HTERT RPE-1 (cell line): ENCODE results near the gene EFTUD2.

Experiments
- in situ Hi-C: fragments of 300-500 bp; cut with MboI; formaldehyde crosslinking; loops from 4 replicates; pipeline ENCODE4 v1.14.3; 2020; ENCODE audit warnings: low sequenced_read_pairs

The EFTUD2 gene

DNA sequence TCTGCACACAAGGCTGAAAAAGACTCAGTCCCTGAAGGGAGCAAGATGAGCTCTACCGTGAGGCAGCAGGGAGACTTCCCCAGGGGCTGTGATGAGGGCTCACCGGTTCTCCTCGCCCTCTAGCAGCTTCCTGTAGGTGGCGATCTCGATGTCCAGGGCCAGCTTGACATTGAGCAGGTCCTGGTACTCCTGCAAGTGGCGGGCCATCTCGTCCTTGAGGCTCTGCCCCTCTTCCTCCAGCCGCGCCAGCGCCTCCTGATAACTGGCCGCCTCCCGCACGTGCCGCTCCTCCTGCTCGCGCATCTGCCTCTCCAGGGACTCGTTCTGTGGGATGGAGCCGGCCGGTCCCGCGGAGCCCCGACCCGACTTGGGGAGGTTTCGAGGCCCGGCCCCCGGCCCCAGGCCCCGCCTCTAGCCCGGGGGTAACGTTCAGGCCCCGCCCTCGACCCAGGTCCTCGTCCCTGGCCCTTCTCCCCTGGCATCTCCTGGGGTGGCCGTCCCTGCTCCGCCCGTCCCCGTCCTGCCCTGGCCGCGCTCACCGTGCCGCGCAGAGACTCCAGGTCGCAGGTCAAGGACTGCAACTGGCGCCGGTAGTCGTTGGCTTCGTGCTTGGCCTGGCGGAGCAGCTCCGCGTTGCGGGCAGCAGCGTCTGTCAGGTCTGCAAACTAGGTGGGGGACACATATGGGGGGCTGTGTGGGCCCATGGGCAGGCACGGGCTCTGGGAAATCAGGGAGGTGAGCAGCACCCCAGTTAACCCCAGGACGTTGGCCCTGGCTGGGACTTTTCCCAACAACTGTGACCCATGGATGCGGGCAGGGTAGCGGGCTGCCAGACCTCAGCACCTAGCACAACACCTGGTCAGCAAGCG is 12.1 kb upstream of the EFTUD2 start:
- in situ Hi-C loops = no loop called here

DNA sequence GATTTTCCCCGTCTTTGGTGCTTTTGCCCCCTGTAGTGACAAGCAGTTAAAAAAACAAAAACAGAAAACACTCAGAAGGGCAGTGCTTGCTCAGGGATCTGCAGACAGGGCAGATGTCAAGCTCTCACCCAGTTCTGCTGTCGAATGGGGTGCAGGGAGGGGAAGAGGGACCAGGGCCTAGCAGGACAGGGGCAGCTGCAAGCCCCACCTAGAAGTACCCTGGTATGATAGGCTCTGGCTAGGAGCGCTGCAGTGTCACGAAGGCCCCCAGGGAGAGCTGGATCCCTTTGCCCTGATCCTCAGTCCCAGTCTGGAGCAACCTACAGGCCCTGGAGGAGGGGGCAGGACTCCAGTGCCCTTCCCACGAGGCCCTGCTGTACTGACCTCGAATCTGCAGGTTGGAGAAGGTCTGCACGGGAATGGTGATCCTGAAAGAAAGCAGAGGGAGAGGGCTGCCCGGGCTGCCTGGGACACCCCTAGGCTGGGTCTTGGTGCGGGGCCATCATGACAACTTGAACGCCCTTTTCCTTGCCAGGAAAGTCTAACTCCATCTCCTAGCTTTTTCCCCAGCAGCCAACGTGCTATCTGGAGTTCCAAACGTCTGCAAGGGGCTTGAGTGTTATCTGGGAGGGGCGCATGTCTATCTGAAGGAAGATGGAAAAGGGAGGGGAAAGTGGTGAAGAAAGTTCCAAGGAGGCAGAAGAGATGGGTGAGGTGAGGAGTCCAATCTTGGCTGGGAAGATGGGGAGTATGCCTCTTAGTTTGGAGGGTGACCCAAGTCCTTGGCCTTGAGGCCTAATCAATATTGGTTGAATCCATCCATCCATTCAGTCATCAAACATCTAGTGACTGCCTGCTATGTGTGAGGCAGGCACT is 11.2 kb upstream of the EFTUD2 start:
- in situ Hi-C loops = no loop called here

DNA sequence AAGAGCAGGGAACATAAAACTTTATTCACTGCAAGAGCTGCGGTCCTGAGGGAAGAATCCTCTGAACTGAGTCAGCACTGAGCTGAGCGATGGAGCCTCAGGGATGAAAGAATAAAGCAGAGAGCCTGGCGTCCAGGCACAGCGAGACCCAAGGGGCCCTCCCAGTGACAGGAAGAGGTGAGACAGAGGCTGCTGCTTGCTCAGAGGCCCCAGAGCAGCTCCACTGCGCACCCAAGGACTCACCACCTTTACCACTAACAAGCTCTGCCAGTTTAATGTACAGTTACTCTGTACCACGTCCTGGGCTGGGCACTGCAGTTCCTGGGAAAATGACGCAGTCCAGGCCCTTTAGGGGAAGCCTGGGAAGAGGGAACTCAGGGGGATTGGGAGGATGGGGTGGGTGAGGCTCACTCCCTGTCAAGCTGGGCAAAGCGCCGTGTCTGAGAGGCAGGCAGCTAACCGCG is 10.5 kb upstream of the EFTUD2 start:
- in situ Hi-C loops = no loop called here

DNA sequence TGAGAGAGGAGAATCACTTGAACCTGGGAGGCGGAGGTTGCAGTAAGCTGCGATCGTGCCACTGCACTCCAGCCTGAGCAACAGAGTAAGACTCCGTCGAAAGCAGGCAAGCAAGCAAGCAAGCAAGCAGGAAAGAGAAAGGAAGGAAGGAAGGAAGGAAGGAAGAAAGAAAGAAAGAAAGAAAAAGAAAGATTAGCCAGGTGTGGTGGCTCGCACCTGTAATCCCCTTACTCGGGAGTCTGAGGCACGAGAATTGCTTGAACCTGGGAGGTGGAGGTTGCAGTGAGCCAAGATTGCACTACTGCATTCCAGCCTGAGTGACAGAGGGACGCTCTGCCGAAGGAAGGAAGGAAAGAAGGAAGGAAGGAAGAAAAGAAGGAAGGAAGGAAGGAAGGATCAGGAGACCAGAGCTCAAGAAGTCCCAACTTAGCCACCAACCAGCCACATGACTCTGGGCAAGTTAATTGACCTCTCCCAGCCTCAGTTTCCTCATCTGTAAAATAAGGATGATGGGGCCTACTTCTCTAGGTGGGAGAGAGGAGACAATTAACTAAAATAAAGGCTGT is 9.6 kb upstream of the EFTUD2 start:
- in situ Hi-C loops = no loop called here

DNA sequence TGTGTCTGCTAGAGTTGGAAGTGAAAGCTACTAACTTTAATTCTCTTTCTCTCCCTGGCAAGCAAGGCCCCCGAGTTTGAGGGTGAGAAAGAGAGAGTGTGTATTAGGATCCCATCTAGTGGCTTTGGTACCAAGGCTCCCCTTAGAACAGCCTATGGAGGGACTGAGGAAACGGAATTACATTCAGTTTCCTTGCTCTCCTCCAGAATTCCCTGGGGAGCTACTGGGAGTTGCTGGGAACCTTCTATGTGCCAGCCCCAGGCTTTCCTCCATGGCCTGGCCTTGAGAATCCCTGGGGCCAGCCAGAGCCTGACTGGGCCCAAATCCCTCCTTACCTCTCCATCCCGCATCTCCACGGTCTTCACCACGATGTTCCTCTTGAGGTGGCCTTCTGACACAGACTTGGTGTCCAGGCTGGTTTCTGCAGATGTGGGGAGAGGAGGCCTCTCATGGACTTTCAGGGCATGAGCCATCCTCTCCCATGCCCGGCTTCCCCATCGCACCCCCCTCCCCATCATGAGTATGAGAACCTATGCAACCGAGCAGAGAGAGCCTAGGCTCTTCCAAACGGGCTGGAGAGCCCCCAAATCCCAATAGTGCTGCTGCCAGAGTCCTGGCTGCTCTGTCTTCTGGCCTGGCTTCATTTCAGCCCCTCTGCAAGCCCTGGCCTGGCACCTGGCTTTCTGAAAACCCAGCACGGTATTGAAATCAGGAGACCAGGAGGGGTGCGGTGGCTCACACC is 8.7 kb upstream of the EFTUD2 start:
- in situ Hi-C loops = no loop called here

DNA sequence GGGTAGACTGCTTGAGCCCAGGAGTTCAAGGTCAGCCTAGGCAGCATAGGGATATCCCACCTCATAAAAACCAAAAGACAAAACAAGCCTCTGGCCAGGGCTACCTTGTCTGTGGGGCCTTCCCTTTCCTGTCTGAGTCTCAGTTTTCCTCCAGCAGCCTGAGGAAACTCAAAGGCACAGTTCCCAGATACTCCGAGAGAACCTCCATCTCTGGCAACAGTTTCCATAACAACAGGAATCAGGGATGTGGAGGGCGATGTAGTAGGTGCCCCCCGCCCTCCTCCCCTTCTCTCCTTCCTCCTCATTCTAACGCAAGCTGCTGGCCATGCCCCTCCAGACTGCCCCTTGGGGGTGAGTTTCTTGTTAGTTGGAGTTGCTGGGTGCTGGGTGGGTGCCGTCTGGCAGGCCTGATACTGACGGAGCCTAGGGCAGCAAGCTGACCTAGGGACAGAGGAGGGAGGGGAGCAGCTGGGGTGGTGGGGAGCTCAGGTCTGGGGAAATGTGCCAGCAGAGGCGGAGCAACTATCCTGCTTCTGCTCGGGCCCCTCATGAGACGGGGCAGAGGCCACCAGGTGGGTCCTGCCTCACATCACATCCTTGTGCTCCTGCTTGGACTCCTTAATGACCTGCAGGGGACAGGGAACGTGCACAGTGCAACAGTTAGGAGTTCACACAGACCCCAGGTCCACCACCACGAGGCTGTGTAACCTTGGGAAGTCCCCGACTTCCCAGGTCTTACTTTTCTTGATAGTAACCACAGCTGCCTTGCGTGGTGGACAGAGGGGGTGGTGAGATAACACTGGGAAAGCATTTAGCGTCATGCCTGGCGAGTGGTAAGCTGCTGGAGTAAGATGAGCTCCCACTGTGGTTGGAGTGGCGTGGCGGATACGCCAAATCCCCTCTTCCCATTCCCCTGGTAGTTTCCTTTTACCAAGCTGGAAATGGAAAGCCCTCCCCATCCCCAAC is 7.8 kb upstream of the EFTUD2 start:
- in situ Hi-C loops = no loop called here

DNA sequence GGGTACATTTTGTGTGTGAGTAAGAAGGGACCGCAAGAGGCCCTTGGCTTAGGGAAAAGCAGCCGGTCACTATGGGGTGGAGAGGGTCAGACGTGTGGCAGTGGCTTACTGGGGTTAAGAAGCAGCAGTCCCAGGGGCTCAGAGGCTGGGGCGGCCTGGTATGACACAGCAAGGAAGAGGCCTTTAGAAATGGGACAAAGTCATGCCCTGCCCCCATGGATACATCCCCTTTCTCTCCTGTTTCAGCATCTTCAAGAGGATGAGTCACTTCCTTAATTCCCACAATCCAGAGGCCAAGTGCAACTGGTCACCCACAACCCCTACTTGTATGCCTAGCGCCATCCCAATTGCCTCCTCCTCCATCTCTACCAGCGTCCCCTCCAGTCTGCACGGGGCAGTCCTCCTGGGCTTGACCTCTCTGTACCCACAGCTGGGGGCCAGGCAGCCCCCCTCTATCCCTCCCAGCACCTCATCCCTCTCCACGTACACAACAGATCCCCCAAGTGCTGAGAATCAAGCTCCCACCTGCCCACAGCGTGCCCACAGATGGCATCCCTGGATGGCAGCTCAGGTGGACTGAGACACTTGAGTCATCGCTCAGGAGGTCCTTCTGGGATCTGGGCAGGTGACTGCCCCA is 6.9 kb upstream of the EFTUD2 start:
- in situ Hi-C loops = no loop called here

DNA sequence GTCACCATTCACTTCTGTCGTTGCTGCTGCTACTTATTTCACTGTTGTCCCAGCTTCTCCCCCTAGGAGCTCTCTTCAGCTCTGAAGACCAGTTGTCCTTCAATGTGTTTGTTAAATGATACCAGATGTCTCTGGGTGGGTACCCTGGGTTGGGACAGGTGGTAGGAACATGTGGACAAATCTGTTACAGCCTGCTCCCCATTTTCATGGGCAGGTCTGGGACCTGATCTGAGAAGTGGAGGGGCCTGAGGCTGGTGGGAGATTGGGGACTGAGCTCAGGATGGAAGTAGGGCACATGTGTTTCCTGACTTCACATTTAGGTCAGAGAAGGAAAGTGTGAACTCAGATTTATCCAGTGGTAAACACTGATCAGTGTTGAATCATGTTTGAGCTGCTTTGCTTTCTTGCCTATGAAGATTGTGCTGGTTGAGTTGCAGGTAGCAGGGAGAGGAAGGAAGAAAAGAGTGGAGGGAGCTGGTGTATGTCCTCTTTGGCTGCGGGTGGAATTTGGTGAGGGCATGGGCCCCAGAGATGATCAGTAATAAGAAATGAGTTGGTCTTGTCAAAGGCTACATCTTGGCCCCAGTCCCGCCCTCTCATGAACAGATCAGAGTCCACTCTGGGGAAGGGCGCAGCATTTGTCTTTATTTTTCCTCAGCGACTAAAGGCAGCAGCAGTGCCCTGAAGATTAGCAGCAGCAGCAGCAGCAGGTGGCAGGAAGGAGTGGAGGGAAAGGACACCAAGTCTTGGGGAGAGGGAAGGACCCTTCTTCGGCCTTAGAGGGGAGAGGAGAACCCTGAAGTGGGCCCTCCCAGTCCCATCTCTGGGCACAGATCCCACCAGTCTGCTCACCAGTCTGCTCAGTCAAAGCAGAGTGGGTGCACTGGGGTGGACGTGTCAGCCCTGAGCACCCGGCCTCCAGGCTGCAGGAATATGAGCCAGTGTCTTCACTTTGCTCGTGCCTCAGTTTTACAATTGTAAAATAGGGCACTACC is 6.1 kb upstream of the EFTUD2 start:
- in situ Hi-C loops = no loop called here

DNA sequence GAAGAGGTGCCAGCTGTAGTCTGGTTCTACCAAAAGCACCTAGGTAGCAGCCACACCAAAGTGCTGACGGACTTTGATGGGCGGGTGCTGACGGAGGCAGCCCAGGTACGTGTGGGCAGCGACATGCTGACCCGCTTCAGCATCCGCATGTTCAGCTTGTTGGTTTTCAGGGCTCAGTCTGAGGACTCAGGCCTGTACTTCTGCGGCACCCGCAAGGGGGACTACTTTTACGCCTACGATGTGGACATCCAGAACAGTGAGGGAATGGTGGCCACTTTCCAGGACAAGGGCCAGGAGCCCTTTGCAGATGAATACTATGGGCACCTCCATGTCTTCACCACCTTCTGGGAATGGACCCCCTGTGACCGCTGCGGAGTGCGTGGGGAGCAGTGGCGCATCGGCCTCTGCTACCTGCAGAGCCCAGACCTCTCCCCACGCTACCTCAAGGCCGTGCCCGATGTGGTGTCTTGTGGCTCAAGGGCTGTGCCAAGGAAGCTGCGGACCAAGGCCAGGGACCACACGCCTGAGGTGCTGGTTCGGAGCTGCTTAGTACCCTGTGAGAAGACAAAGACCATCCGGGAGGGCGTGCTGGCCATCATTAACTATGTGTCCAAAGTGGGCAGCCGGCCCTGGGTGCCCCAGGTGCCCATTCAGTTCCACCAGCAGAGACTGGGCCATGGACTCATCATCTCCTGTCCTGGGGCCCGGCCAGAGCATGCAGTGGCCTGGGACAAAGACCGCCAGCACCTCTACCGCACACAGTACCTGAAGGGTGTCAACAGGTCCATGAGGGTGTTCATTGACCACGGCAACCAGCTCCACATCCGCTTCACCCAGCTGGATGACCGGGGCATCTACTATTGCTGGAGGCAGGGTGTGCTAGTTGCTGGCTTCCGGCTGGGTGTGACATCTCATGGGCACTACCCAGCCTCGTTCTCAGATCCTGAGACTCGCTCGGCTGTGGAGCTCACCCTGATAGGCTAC is 5.0 kb upstream of the EFTUD2 start:
- in situ Hi-C loops = no loop called here

DNA sequence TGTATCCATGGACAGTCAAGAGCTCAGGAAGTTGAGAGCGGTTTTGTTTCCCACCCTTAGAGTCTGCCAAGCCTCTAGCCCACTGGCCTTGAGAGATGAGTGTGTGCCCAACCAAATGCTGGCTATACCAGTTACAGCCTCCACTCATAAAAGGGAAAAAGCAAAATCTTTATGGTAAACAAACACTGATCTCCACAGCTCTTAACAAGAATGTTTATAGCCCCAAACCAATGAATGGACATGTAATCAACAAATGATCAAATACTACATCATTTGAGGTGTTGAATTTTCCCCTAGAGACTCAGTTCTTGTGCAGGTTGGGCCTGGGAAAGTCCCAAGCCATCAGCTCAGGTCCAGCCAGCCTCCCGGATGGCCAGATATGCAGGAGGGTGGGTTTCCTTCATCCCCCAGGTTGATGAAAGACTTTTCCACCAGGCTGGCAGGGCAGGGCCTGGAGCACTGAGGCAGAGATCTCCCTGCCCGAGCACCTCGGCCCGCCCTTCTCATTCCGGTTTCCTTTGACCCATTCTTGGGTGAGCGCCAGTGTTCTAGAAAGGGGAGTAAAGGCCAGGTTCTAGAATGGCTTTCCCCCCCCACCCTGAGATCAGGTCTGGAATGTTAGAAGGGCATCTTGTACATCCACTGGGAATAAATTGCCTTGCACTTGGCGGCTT is 3.9 kb upstream of the EFTUD2 start:
- in situ Hi-C loops = no loop called here

DNA sequence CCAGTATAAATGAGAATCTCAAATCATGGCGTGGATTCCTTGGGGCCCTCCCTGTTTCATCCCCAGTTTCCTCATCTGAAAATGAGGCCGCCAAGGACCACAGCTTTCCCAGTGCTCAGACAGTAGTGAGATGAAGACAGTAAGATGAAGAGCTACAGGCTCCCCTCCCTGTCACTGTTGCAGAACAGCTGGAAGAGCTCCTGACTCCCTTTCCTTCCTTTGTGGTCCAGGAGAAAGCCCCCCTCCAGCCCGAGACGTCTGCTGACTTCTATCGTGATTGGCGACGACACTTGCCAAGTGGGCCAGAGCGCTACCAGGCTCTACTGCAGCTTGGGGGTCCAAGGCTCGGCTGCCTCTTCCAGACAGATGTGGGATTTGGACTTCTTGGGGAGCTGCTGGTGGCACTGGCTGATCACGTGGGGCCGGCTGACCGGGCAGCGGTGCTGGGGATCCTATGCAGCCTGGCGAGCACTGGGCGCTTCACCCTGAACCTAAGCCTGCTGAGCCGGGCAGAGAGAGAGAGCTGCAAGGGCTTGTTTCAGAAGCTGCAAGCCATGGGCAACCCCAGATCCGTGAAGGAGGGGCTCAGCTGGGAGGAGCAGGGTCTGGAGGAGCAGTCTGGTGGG is 3.0 kb upstream of the EFTUD2 start:
- in situ Hi-C loops = no loop called here

DNA sequence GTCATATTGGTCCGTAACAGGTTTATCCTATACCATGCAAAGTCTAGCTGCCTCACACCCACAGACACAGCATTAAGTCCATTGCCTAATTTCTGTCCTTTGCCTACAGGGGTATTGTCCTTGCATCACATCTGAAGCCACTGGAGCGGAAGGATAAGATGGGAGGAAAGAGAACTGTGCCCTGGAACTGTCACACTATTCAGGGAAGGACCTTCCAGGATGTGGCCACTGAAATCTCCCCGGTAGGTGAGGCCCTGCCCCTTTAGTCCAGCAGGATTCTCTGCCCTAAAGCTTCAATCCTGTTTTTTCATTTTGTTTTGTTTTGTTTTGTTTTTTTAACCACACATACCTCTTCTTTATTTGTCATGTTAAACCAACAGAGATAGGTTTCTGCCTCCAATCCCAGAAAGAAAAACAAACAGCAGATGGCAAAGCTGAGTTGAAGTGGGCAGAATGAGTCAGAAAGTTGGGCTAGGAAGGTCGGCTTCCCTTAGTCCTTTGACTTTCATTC is 2.2 kb upstream of the EFTUD2 start:
- in situ Hi-C loops = no loop called here

DNA sequence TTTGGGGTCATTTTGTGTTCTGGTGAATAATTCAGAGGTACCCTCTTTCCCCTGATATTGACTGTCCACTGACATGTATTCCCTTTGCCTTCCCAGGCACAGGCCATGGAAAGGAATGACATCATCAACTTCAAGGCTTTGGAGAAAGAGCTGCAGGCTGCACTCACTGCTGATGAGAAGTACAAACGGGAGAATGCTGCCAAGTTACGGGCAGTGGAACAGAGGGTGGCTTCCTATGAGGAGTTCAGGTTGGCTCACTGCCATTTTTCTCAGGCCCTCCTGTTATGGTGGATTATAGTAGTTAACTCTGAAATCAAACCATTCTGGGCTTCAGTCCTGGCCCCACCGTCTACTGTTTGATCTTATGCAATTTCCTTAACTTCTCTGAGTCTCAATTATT is 1.6 kb upstream of the EFTUD2 start:
- in situ Hi-C loops = no loop called here

DNA sequence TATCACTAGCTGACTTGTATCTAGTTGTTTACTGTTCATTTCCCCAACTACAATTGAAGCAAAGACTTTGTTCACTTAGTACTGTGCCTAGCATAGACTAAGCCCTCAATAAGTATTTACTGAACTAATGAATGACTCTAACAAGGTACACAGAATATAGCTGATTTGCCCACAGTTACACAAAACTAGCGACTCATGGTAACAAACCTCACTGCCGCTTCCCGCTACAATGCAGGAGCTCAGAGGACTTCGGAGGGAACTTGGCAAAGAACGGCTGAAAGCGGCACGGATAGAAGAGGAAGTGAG is 524 bp downstream of the EFTUD2 start:
- in situ Hi-C loops = no loop called here

DNA sequence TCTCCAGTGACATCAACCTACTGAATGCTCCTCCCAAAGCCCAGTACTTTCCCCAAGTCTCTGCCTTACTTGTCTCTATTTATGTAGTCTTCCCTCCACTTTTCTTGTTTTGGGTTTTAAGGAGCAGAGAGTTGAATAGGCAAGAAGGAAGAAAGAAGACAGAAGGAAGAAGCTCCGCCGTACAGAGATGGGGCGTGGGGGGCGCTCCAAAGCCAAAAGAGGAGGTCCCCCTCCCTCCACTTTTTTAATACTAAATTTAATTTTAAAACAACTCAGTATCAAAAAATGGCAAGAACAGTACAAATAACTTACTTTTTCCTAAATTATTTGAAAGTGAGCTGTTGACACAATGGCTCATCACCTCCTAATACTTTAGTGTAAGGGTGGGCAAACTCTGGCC is 4.6 kb downstream of the EFTUD2 start:
- in situ Hi-C loops = no loop called here

DNA sequence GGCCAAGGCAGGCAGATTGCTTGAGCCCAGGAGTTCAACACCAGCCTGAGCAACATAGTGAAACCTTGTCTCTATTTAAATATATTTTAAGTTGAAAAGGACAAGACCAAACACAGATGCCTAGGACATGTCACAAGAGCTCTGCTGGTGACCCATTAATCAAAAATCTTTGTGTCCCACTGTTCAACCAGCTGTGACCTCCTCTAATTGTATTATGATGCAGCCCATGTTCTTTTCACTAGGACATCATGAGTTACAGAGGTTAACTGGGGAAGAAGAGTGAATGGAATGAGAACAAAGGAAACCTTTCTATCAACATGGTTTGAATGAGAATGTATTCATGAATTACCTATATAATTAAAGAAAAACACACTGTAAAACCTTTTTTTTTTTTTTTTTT is 7.0 kb downstream of the EFTUD2 start:
- in situ Hi-C loops = no loop called here
